NCI-H2227 (cell line): ENCODE results near the gene TMCC1.
"Not testable (repeated sequence)": the region's sequence is repeated elsewhere in the genome, so short reads cannot be mapped to it uniquely, and the experiment has no call there.

ENCODE experiments used
- DNase-seq: peaks from one replicate; lab custom pipeline; 2025; ENCODE audit not compliant: unreplicated experiment; lab: John Stamatoyannopoulos, UW

Gene TMCC1

DNA sequence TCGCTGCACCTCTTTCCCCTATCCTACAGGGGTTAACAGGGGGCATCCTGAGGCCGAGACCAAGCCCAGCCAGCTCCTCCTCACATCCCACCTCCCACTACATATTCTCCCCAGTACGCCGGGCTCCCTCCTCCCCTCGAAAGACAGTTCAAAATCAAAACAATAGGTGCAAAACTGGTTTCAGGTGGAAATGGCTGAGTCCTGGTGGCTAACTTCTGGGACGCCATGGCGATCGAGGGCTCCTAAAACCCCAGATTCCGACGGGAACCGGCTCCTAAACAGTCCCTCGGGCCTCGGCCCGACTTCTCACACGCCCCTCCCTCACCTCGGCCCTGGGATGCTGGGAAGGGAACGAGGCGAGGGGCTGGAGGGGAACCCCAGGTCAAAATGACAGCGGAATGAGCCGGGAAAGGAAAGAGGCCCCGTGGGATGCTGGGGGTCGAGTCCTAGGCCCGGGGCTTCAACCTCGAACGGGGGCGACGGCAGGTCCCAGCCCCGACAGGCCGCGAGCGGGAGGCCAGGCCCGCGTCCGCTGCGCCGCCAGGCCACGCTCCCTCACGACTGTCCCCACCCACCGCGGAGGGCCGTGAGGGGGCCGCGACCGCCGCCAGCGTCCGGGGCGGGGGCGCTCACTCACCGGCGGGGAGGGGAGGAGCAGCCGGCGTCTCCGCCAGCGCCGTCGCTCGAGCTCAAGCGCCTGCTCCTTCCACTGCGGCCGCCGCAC is 492 bp downstream of the TMCC1 start:
- DNase-seq: peak; percentile 88

DNA sequence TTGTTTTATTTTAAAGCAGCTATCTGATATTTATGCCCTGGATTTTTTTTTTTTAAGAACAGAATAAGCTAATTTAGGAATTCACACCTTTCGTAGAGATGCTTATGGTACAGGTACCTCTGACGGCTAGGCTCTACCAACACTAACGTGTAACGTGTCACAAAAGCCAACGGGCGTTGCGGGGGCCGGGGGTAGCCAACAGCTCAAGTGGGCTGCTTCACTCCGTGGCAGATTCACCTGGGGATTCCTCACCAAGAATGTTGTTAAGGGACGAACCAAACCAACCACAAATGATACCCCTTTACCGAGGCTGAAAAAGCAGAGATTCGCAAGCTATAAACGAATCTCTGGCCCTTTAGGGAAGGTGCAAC is 1.0 kb downstream of the TMCC1 start:
- no peak for DNase-seq

DNA sequence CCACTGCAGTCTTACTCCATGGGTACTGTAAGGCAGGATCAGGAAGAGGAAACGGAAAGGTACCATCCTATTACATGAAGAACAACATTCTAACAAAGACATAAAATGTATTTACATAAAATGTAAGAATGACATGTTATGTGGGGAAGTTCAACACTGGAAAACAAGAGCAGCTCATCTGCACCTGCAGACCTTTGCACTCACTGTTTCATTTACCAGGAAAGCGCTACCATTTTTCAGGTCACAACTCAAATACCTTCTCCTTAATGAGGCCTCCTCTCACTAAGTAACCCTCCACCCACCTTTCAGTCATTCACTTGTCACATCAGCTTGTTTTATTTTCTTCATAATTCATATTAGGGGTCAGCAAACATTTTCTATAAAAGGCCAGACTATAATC is 2.6 kb downstream of the TMCC1 start:
- no peak for DNase-seq

DNA sequence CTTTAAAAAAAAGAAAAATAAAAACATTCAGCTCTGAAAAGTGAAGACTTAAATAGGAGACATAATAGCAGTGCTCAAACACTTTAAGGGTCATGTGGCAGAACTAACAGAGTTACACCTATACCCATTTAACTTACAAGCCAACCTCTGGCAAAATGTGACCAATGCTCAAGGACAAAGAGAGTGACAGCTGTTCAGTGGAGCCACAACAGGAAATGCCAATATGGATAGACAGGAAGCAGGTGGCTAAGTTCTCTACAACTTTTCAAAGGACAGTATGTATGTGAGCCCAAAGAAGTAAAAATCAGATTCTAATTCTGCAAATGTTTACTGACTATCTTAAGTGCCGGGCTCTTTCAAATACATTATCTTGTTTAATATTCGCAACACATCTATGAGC is 3.4 kb downstream of the TMCC1 start:
- no peak for DNase-seq

DNA sequence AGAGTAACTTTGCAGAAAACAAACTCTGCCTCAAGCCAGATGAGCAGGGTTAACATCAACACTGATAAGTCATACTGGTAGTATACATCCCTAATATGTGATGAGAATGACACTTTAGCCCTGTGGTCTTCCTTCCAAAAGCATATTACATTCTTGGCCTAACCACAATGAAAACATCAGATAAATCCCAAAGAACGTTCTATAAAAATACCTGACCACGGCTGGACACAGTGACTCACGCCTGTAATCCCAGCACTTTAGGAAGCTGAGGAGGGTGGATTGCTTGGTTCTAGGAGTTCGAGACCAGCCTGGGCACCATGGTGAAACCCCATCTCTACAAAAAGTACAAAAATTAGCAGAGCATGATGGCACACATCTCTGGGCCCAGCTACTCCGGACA is 4.7 kb downstream of the TMCC1 start:
- no peak for DNase-seq

DNA sequence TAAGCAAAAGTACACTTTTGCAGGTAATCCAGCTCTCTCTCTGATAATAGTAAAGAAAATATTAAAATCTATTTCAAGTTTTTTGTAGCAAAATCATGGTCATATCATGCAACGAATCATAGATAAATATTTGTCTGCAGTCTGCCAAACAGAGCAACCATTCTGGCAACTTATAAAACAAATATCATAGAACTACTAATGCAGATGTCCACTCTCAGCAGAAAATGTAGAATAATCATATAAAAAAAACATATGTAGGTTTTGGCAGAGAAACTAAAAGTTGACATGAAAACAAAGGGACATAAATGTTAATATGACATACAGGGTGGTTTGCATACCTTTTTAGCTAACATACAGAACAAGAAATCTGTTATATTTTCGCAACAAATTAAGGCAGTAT is 12.2 kb downstream of the TMCC1 start:
- no peak for DNase-seq

DNA sequence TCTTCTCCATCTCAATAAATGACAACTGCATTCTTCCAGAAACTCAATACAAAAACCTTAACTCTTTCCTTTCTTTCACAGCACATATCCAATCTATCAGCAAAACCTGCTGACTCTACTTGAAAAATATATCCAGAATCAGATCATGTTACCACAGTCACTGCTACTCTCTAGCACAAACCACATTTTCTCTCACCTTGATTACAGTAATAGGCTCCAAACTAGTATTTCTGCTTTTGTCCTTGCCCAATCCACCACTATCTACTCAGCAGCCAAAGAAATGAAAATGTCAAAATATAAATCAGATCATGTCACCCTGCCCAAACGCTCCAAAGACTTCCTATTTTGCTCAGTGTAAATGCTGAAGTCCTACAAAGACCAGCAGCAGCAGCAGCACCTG is 15.2 kb downstream of the TMCC1 start:
- no peak for DNase-seq

DNA sequence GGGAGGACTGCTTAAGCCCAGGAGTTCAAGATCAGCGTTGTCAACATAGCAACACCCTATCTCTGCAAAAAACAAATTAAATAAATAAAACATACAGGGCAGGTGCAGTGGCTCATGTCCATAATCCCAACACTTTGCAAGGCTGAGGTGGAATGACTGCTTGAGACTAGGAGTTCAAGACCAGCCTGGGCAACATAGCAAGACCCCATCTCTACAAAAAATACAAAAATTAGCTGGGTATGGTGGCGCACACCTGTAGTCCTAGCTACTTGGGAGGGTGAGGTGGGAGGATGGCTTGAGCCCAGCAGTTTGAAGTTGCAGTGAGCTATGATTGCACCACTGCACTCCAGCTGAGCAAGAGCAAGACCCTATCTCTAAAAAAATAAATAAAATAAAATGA is 19.0 kb downstream of the TMCC1 start:
- DNase-seq: not testable (repeated sequence)

DNA sequence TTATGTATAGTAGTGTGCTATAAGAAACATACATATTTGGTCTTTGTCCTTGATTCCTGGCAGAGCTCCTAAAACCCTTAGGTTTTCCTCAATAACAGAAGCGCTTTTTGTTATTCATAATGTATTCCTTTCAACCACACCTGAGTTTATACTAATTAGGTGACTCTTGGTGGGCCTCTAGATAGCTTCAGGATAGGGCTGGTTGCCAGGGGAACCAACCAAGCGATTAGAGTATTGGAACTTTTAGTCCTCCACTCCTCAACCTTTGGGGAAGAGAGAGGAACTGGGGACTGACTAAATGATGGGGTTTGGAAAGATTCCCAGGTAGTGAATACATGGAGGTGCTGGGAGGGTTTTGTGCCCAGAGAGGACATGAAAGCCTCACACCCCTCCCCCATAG is 24.6 kb downstream of the TMCC1 start:
- DNase-seq: no peak

DNA sequence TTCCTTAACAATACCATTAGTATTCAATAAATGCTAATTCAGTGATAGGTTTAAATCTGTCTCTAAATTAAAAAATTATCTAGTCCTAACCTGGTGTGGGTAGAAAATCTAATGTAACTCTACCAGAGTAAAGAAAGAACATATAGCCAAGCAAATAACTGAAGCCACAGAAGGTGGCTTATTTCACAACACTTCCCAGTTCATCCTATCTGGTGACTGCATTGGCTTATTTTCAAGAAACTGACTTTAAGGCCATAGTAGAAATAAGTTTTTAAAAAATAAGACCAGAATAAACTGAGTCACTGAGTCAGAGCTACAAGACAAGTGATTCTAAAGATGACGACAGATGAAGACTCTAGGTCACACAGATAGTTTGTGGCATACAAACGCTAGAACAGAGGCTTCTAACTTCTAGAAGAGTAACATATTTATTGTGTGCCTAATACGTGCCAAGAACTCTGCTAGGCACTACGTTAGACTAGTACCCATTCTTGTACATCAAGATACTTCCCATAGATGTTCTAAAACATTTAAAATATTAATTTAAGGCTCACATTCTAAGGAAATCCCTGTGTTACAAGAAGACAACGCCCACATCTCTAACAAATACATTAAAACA is 25.9 kb downstream of the TMCC1 start:
- DNase-seq: no peak

DNA sequence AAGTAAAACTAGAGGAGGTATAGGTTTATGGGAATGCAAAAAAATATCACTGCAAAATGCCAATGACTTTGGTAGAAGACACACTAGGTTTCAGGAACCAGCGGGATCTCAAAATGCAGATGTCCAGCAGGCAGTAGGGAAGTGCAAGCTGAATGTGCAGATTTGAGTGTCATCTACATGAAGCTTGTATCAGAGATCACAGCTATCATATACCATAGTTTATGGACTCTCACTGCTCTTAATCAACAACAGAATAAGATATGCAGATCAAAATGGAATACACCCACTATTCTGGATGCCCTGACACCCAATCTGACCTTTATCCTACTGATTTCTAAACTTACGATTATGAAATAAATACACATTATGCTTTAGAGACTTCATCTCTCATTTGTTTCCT is 27.7 kb downstream of the TMCC1 start:
- DNase-seq: no peak

DNA sequence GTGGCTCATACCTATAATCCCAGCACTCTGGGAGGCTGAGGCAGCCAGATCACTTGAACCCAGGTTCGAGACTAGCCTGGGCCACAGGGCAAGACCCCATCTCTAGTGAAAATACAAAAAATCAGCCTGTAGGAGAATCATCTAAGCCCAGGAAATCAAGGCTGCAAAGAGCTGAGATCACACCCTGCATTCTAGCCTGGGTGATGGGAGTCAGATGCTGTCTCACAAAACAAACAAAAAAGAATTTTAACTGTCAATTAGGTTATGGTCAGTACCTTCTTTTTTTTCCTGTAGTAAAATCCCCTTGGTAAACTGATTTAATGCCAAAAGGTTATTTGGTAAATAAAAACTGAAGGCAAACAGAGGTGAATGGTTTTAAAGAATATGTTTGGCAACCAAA is 29.0 kb downstream of the TMCC1 start:
- DNase-seq: no peak

DNA sequence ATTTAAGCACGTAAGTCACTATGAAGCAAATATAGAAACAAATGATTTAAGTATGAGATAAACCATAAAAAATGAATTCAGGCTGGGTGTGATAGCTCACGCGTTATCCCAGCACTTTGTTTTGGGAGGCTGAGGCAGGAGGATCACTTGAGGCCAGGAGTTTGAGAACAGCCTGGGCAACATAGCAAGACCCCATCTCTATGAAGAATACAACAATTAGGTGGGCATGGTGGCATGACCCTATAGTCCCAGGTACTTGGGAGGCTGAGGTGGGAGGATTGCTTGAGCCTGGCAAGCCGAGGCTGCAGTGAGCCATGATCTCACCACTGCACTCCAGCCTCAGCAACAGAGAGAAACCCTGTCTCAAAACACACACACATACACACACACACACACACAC is 34.2 kb downstream of the TMCC1 start:
- DNase-seq: no peak

DNA sequence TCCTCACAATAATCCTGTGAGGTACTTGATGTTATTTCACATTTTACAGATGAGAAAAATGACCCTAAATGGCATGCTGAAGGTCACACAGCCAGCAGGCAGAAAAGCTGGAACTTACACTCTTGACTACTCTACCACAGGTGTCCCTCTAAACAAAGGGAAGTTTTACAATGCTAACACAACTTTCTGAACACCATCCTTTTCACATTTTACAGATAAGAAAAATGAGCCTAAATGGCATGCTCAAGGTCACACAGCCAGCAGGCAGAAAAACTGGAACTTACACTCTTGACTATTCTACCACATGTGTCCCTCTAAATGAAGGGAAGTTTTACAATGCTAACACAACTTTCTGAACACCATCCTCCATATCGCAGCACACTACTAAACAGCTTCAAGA is 35.6 kb downstream of the TMCC1 start:
- DNase-seq: no peak

DNA sequence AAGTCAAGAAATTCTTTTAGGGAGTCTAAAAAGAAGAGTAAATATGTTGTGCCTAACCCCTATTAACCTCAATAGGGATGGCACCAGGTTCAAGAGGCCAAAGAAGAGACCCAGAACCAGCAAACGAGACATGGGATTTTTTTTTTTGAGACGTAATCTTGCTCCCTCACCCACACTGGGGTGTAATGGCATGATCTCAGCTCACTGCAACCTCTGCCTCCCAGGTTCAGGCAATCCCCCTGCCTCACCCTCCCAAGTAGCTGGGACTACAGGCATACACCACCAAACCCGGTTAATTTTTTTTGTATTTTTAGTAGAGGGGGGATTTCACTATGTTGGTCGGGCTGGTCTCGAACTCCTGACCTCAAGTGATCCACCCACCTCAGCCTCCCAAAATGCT is 36.7 kb downstream of the TMCC1 start:
- DNase-seq: not testable (repeated sequence)

DNA sequence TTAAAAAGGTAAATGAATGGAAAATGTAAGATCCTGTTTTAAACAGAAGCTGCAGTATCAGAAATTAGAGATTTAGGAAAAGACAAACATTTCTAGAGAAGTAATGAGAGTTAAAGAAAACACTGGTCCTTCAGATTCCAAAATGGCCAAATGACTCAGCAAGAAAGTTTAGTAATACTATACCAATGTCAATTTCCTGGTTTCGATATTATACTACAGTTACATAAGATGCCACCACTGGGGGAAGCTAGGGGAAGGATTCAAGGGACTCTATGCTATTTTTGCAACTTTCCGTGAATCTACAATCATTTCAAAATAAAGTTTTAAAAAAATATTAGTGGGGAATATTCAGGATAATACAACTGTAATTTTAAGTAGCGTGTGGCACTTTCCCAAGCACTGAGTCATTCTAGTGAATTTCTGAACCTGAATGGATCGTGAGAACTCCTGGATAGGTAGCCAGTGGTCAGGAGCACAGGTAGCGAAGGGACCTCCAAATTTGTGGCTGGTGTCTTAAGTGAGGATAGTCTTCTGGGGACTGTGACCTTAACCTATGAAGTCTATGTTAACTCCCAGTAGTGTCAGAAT is 37.6 kb downstream of the TMCC1 start:
- DNase-seq: no peak

DNA sequence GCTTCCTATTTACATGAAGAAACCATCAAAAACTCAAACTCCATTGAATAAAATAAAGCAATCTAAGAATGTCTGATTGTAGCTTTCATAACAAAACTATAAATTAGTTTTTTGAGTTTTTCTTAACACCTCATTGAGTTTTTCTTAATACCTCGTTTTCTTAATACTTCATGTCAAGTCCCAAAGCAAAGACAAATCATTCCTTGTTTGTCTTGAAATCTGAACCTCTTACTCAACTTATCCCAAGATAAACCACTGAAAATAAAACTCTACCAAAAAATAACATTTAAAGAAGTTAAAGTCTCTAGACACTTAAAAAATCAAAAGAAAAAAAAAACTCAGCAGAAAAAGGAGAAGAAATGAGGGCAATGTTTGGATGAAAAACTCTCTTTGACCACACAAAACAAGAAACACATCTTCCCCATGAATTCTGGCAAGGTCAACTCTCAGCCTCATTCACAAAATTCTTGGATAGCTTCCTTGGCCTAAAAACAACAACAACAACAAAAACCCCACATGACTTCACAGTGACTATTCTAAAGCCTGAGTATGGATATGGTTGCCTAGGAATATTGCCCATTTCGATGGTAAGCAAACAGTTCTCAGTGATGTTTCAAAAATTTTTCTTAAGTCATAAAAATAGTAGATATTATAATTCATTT is 38.2 kb downstream of the TMCC1 start:
- no peak for DNase-seq

DNA sequence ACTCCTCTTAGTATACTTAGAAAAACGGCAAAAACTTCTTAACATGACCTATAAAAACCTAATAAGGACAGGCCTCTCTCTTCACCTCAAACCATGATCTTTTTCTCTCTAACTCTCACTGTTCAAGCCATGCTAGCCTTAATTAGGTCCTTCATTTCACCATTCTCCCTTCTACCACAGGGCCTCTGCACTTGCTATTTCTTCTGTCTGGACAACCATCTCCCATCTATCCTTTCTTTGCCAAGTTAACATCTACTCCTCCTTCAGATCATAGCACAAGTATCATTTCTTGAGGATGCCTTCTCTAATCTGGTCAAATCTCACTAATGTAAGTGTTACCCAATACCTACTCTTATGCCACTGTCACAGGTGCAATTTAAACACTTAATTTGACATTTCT is 39.1 kb downstream of the TMCC1 start:
- DNase-seq: no peak

DNA sequence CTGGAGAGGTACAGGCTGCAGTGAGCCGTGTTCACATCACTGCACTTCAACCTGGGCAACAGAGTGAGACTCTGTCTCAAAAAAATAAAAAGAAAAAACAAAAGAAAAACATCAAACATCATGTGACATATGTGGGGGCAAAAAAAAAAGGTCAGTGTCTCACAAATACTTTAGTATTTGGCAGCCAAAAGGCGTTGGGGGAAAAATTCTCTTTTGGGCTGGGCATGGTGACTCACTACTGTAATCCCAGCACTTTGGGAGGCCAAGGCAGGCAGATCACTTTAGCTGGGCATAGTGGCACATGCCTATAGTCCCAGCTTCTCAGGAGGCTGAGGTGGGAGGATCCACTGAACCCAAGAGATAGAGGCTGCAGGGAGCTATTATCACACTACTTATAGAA is 47.6 kb downstream of the TMCC1 start:
- no peak for DNase-seq

DNA sequence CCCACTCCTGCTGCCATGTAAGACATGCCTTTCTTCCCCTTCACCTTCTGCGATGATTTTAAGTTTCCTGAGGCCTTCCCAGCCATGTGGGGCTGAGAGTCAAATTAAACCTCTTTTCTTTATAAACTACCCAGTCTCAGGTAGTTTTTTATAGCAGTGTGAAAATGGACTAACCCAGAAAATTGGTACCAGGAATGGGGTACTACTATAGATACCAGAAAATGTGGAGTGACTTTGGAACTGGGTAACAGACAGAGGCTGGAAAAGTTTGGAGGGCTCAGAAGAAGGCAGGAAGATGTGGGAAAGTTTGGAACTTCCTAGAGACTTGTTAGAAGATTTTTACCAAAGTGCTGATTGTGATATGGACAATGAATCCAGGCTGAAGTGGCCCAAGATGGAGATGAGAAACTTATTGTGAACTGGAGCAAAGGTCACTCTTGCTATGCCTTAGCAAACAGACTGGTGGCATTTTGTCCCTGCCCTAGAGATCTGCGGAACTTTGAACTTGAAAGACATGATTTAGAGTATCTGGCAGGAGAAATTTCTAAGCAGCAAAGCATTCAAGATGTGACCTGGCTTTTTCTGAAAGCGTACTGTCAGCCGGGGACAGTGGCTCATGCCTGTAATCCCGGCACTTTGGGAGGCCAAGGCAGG is 52.7 kb downstream of the TMCC1 start:
- no peak for DNase-seq

DNA sequence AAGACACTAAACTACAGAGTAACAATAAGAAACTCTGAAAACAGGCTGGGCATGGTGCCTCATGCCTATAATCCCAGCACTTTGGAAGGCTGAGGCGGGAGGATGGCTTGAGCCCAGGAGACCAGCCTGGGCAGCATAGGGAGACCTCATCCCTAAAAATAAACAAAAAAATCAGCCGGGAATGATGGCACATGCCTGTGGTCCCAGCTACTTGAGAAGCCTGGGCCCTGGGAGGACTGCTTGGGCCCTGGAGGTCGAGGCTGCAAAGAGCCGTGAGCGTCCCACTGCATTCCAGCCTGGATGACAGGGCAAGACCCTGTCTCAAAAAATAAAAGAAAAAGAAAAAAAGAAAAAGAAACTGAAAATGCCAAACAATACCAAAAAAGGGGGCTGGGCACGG is 55.4 kb downstream of the TMCC1 start:
- DNase-seq: no peak
